ENCODE data around the gene PIK3R6. TPM values are rescaled to one million over a fixed set of nuclear protein-coding genes. Genes with fewer than 3 reads are reported as not detected.

The PIK3R6 gene
- total RNA-seq, 3 donors from 2014 or later (not counting 1 experiment from before 2014, with no cell fraction given): 0.84 to 6.3 (median 1.4) TPM

DNA sequence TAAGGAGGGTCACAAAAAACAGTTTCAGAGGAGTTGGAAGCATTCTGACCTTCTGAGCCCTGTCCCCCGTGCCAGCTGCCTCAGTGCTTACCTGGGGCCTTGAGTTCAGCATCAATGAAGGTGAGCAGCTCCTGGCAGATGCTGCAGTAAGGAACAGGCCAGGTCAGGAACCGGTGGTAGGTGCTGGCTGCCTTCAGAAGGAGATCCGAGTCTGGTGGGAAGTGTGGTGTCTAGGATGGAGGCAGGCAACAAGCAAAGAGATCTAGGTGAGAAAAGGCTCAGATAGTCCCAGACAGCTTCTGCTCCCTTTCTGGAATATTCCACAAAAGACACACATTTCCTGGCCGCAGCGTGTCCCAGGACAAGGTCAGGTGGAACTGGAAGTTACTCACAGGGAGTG, 37.2 kb upstream of the PIK3R6 start:
- H3K4me1 Mint-ChIP-seq: peaks cover 47 to 52% of the 10 kb centered on the region in 2 donors
- no peaks in the 10 kb centered on the region for H3K27me3 Mint-ChIP-seq (ENCODE audit: low read depth in 2 of 2)
- no peak for TF ChIP-seq CTCF (IDR thresholded peaks at IDR 0.05)
- H3K27ac Mint-ChIP-seq: peak overlapping the region; percentile 94 to 95
- no peak overlapping the region for H3K4me3 Mint-ChIP-seq
- DNase-seq (peak in 1 of 2 donors; percentile 10), ATAC-seq (no peak)
- H3K9me3 ChIP-seq (ENCODE audit: control insufficient read depth, insufficient read depth, low read length): no peaks in the 10 kb centered on the region
- H3K4me1 ChIP-seq (ENCODE audit: control insufficient read depth, insufficient read depth, low read length): peaks cover 31% of the 10 kb centered on the region
- H3K27ac ChIP-seq (ENCODE audit: low read length): peak overlapping the region; percentile 55
- H3K36me3 ChIP-seq (ENCODE audit: control insufficient read depth, insufficient read depth, low read length): peaks cover 66% of the 10 kb centered on the region
- H3K36me3 Mint-ChIP-seq: peaks cover 33% of the 10 kb centered on the region
- H3K27me3 ChIP-seq (ENCODE audit: control insufficient read depth, insufficient read depth, low read length): no peaks in the 10 kb centered on the region
- intact Hi-C loops (cut with micrococcal nuclease): loop anchor here (1.0 kb wide), 1 partner anchor 94 kb away; no protein-coding TSS in a partner anchor
- no peak overlapping the region for H3K4me3 ChIP-seq (ENCODE audit: low read length)
- no peaks in the 10 kb centered on the region for H3K9me3 Mint-ChIP-seq
- 97% methylated on average over 5 of the region's 5 CpGs for WGBS (ENCODE audit: insufficient coverage)

DNA sequence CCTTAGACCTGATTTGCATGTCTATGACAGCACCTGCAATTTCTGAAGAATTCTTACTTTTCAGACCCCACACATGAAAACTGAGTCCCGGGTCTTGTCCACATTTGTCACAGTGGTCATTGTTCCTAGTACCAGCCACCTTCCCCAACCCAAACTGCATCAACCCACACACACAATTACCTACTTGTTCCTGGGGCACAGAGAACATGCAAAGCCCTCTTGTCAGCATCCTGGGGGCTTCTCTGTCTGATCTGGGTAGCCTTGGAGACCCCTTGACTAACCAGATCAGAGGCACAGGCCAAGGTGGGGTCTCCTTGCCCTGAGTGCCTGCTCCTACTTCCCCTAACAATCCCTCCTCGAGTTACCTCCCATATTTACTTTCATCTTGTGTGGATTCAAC, 36.7 kb upstream of the PIK3R6 start:
- H3K4me3 ChIP-seq (ENCODE audit: low read length): no peak overlapping the region
- H3K9me3 ChIP-seq (ENCODE audit: control insufficient read depth, insufficient read depth, low read length): no peaks in the 10 kb centered on the region
- 88% methylated on average over 1 of the region's 2 CpGs for WGBS (ENCODE audit: insufficient coverage)
- intact Hi-C loops (cut with micrococcal nuclease): no loop called here
- no peaks in the 10 kb centered on the region for H3K27me3 ChIP-seq (ENCODE audit: control insufficient read depth, insufficient read depth, low read length)
- peak overlapping the region; percentile 94 to 95 for H3K27ac Mint-ChIP-seq
- H3K9me3 Mint-ChIP-seq: no peaks in the 10 kb centered on the region
- H3K36me3 Mint-ChIP-seq: peaks cover 33% of the 10 kb centered on the region
- DNase-seq: peak in 1 of 2 donors; percentile 7
- no peak overlapping the region for H3K4me3 Mint-ChIP-seq
- no peak for ATAC-seq
- no peak overlapping the region for H3K27ac ChIP-seq (ENCODE audit: low read length)
- H3K27me3 Mint-ChIP-seq (ENCODE audit: low read depth in 2 of 2): no peaks in the 10 kb centered on the region
- H3K36me3 ChIP-seq (ENCODE audit: control insufficient read depth, insufficient read depth, low read length): peaks cover 65% of the 10 kb centered on the region
- H3K4me1 ChIP-seq (ENCODE audit: control insufficient read depth, insufficient read depth, low read length): peaks cover 36% of the 10 kb centered on the region
- TF ChIP-seq CTCF (IDR thresholded peaks at IDR 0.05): no peak
- H3K4me1 Mint-ChIP-seq: peaks cover 50 to 54% of the 10 kb centered on the region in 2 donors

DNA sequence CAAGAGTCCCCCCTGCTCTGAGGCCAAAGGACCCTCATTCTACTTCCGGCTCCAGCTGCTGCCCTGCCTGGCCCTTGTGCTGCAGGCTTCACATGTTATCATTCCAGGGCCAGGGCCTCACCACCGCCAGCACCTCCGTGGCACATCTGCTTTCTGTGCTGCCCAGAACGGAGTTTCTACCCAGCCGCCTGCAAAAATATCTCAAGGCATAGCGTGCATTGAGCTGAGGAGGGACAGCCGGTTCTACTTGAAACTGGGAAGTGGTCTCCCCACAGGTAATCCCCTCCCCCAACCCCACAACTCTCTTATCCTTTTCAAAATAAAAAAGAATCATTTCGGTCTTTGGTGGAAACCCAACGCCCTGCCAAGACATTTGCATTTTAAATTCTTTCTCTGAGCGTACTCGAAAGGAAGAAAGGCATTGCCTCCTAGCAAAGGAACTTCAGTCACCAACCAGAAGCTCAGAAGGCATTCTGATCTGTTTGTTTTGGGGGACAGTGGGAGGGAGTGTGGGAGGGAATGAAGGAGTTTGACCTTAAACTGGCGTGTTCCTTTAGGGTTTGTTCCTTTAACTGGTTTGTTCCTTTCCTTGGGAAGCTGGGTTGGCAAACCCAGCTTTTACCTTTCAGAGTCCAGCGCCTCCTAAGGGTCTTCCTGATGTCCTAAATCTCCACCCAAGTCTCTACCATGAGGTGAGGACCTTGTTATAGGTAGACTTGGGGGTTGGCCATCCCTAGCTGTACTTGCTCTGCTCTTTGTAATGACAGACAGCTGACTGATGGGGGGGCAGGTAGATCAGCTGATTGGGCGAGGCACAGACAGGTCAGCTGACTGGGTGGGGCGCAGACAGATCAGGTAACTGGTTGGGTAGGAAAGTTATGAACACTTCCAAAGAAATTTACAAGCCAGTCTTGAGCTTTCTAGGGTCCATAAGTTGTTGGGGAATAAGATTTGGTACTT, 33.4 kb upstream of the PIK3R6 start:
- Mint-ChIP-seq H3K4me3 (no peak overlapping the region), H3K27me3 (ENCODE audit: low read depth in 2 of 2) (no peaks in the 10 kb centered on the region), H3K36me3 (peaks cover 19% of the 10 kb centered on the region), H3K27ac (peak overlapping the region; percentile 80 to 94), H3K4me1 (peaks cover 70 to 80% of the 10 kb centered on the region in 2 donors), H3K9me3 (no peaks in the 10 kb centered on the region)
- ATAC-seq: no peak
- DNase-seq: peak in 1 of 2 donors; percentile 54
- WGBS (ENCODE audit: insufficient coverage): 58% methylated on average over 14 of the region's 15 CpGs
- peak overlapping the region; percentile 81 for H3K27ac ChIP-seq (ENCODE audit: low read length)
- H3K4me1 ChIP-seq (ENCODE audit: control insufficient read depth, insufficient read depth, low read length): peaks cover 69% of the 10 kb centered on the region
- H3K9me3 ChIP-seq (ENCODE audit: control insufficient read depth, insufficient read depth, low read length): no peaks in the 10 kb centered on the region
- intact Hi-C loops (cut with micrococcal nuclease): no loop called here
- H3K4me3 ChIP-seq (ENCODE audit: low read length): no peak overlapping the region
- no peaks in the 10 kb centered on the region for H3K27me3 ChIP-seq (ENCODE audit: control insufficient read depth, insufficient read depth, low read length)
- H3K36me3 ChIP-seq (ENCODE audit: control insufficient read depth, insufficient read depth, low read length): peaks cover 70% of the 10 kb centered on the region
- no peak for TF ChIP-seq CTCF (IDR thresholded peaks at IDR 0.05)

Measured in natural killer cell (primary cell).